CD14-positive monocyte (primary cell): ENCODE measurements around the gene TNFAIP8L3. TPM values are rescaled to one million over a fixed set of nuclear protein-coding genes. Genes with fewer than 3 reads are reported as not detected.

Experiments used
- DNase-seq, 3 donors: peaks; one replicate each; pipeline ENCODE4 v3.0.0-alpha.2; 2011 to 2022
- H2AFZ ChIP-seq: 2 replicates; pipeline ENCODE4 v1.6.0; 2012; ENCODE audit warnings: mild to moderate bottlenecking, low read depth, low read length, inconsistent platforms; ENCODE audit not compliant: insufficient read depth, poor library complexity, severe bottlenecking
- H3K27ac ChIP-seq, 2 donors: 1 replicate in 1 of 2; 2 replicates in 1 of 2; pipeline ENCODE4 v1.5.1; 2012 to 2013; ENCODE audit warnings: low read length in 2 of 2, control low read depth in 1 of 2, inconsistent platforms in 1 of 2, low read depth in 1 of 2, mild to moderate bottlenecking in 1 of 2
- H3K27me3 ChIP-seq, 2 donors: one replicate each; pipeline versions ENCODE4 v1.6.0 to v1.6.1; 2011 to 2013; ENCODE audit warnings: low read length in 2 of 2; ENCODE audit not compliant: control insufficient read depth in 2 of 2, insufficient read depth in 2 of 2
- H3K36me3 ChIP-seq, 2 donors: replicated peaks in 1 of 2; 1 replicate in 1 of 2; 2 replicates in 1 of 2; pipeline versions ENCODE4 v1.5.1 to v1.6.1; 2012 to 2013; ENCODE audit warnings: low read length in 2 of 2, control low read depth in 1 of 2, inconsistent platforms in 1 of 2, mild to moderate bottlenecking in 1 of 2; ENCODE audit not compliant: insufficient read depth in 2 of 2, control insufficient read depth in 1 of 2
- H3K4me1 ChIP-seq, 2 donors: 1 replicate in 1 of 2; 2 replicates in 1 of 2; pipeline versions ENCODE4 v1.5.1 to v1.6.1; 2012 to 2013; ENCODE audit warnings: low read length in 2 of 2, control low read depth in 1 of 2, inconsistent platforms in 1 of 2, mild to moderate bottlenecking in 1 of 2, moderate library complexity in 1 of 2; ENCODE audit not compliant: insufficient read depth in 2 of 2, control insufficient read depth in 1 of 2
- H3K4me2 ChIP-seq: replicated peaks from 2 replicates; pipeline ENCODE3; 2012; ENCODE audit warnings: low read length, moderate library complexity, mild to moderate bottlenecking; ENCODE audit not compliant: poor library complexity, severe bottlenecking; ENCODE audit errors: extremely low read depth
- H3K4me3 ChIP-seq, 3 experiments: fragments of 200-600 bp in 1 of 3; sonication (generic) in 1 of 3; replicated peaks in 1 of 3; 1 replicate in 2 of 3; 2 replicates in 1 of 3; pipeline ENCODE4 v1.5.1; 2011 to 2013; ENCODE audit warnings: low read length in 3 of 3, mild to moderate bottlenecking in 3 of 3, control low read depth in 2 of 3, low read depth in 2 of 3, inconsistent platforms in 1 of 3, moderate library complexity in 1 of 3
- H3K79me2 ChIP-seq: 2 replicates; pipeline ENCODE4 v1.6.0; 2012; ENCODE audit warnings: mild to moderate bottlenecking, control low read depth, inconsistent platforms, low read length, moderate library complexity; ENCODE audit not compliant: insufficient read depth
- H3K9ac ChIP-seq: 2 replicates; pipeline ENCODE4 v1.6.0; 2017; ENCODE audit warnings: low read length, mild to moderate bottlenecking; ENCODE audit not compliant: insufficient read depth, poor library complexity, severe bottlenecking
- H3K9me3 ChIP-seq, 2 donors: replicated peaks in 1 of 2; 1 replicate in 1 of 2; 2 replicates in 1 of 2; pipeline versions ENCODE4 v1.5.1 to v1.6.1; 2012 to 2013; ENCODE audit warnings: low read length in 2 of 2, control low read depth in 1 of 2; ENCODE audit not compliant: control insufficient read depth in 1 of 2, insufficient read depth in 1 of 2
- H4K20me1 ChIP-seq: 2 replicates; pipeline ENCODE4 v1.6.0; 2012; ENCODE audit warnings: mild to moderate bottlenecking, low read length, control low read depth, moderate library complexity; ENCODE audit not compliant: insufficient read depth
- H3K27ac Mint-ChIP-seq, 7 donors: one replicate each; pipeline ENCODE4 v1.8.0; 2020; ENCODE audit warnings: mild to moderate bottlenecking in 7 of 7, mixed read lengths in 7 of 7, moderate library complexity in 6 of 7, inconsistent platforms in 2 of 7
- H3K27me3 Mint-ChIP-seq, 3 donors: one replicate each; pipeline ENCODE4 v1.8.0; 2021 to 2022; ENCODE audit warnings: low read depth in 3 of 3, mild to moderate bottlenecking in 3 of 3, mixed read lengths in 3 of 3, moderate library complexity in 3 of 3, inconsistent platforms in 1 of 3
- H3K36me3 Mint-ChIP-seq, 2 donors: one replicate each; pipeline ENCODE4 v1.8.0; 2020; ENCODE audit warnings: mixed read lengths in 2 of 2, inconsistent platforms in 1 of 2, mild to moderate bottlenecking in 1 of 2
- H3K4me1 Mint-ChIP-seq: one replicate; pipeline ENCODE4 v1.8.0; 2020; ENCODE audit warnings: mild to moderate bottlenecking, mixed read lengths
- H3K4me3 Mint-ChIP-seq, 2 donors: one replicate each; pipeline ENCODE4 v1.8.0; 2020; ENCODE audit warnings: mild to moderate bottlenecking in 2 of 2, mixed read lengths in 2 of 2, moderate library complexity in 1 of 2
- H3K9me3 Mint-ChIP-seq, 7 donors: one replicate each; pipeline ENCODE4 v1.8.0; 2020 to 2022; ENCODE audit warnings: mixed read lengths in 7 of 7, mild to moderate bottlenecking in 6 of 7, moderate library complexity in 6 of 7, inconsistent platforms in 2 of 7
- WGBS: methylation state at CpG from one replicate; pipeline ENCODE4 v1.1.5; 2013; ENCODE audit warnings: missing lambda C conversion rate; ENCODE audit not compliant: insufficient coverage; 5-methylcytosine and 5-hydroxymethylcytosine counted together
- intact Hi-C, 2 donors: fragments of 100-400 bp; cut with micrococcal nuclease; formaldehyde crosslinking; loops; one replicate each; pipeline versions ENCODE4 v1.15.0 to v1.15.1; 2023
- polyA plus RNA-seq, 3 donors: library from polyadenylated mRNA; depleted of rRNA in 1 of 3; unstranded in 2 of 3; stranded (reverse) in 1 of 3; fragments of 300-500 nt in 2 of 3; fragments of >200 nt in 1 of 3; fragmentation: Illumina TruSeq in 2 of 3; gene quantifications; 1 replicate in 2 of 3; 2 replicates in 1 of 3; pipeline ENCODE4 v1.2.3, GENCODE V29; 2012 to 2021
- TF ChIP-seq, protein P1 (sequence below): fragments of 200-600 bp; IDR thresholded peaks from one replicate; pipeline ENCODE4 v1.8.0; 2022; ENCODE audit warnings: antibody characterized with exemption, mild to moderate bottlenecking

TNFAIP8L3 gene
- polyA plus RNA-seq, 3 donors = not detected

DNA sequence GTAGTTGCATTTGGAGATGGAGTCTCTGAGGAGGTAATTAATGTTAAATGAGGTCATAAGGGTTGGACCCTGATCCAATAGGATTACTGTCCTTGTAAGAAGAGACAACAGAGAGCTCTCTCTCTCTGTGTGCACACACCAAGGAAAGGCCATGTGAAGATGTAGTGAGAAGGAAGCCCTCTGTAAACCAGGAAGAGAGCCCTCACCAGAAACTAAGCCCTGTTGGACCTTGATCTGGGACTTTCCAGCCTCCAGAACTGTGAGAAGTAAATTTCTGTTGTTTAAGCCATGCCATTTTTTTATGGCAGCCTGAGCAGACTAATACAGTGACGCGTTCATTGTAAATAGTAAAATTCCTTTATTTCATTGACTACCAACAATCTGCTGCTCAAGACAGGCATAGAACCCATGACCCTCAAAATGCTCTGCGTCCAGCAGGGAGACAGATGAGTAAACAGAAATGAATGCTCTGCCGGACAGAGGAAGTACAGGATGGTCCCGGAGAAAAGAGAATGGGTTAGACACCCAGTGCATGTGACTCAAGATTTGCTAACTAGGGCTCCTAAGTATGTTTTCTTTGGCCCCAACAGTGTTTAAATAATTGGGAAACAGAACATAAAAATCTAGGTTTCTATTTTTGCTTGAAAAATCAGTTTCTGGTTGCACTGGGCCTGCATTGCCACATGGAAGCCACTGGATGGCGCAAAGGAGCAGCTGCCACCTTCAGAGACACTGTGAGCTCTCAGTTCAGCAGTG lies 37.9 kb upstream of the TNFAIP8L3 start:
- Histone ChIP-seq H3K79me2 (no peaks in the 10 kb centered on the region), H3K27ac (no peak overlapping the region), H3K4me2 (no peak overlapping the region), H3K9ac (no peak overlapping the region), H3K36me3 (no peaks in the 10 kb centered on the region), H4K20me1 (no peaks in the 10 kb centered on the region), H3K9me3 (no peaks in the 10 kb centered on the region), H2AFZ (no peak overlapping the region), H3K27me3 (no peaks in the 10 kb centered on the region), H3K4me1 (peaks cover 3 to 14% of the 10 kb centered on the region in 2 donors), H3K4me3 (no peak overlapping the region)
- peaks cover 0 to 2% (median 0%) of the 10 kb centered on the region in 7 donors for H3K9me3 Mint-ChIP-seq
- TF ChIP-seq, protein P1, sequence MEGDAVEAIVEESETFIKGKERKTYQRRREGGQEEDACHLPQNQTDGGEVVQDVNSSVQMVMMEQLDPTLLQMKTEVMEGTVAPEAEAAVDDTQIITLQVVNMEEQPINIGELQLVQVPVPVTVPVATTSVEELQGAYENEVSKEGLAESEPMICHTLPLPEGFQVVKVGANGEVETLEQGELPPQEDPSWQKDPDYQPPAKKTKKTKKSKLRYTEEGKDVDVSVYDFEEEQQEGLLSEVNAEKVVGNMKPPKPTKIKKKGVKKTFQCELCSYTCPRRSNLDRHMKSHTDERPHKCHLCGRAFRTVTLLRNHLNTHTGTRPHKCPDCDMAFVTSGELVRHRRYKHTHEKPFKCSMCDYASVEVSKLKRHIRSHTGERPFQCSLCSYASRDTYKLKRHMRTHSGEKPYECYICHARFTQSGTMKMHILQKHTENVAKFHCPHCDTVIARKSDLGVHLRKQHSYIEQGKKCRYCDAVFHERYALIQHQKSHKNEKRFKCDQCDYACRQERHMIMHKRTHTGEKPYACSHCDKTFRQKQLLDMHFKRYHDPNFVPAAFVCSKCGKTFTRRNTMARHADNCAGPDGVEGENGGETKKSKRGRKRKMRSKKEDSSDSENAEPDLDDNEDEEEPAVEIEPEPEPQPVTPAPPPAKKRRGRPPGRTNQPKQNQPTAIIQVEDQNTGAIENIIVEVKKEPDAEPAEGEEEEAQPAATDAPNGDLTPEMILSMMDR = peak; percentile 82
- H3K27ac Mint-ChIP-seq = no peak overlapping the region
- H3K4me1 Mint-ChIP-seq = peaks cover 16% of the 10 kb centered on the region
- 69% methylated on average over 4 of the region's 6 CpGs for WGBS
- intact Hi-C loops = no loop called here
- no peaks in the 10 kb centered on the region for H3K36me3 Mint-ChIP-seq
- no peak overlapping the region for H3K4me3 Mint-ChIP-seq
- peak in 1 of 3 donors; percentile 19 for DNase-seq
- peaks cover 7 to 14% (median 11%) of the 10 kb centered on the region in 3 donors for H3K27me3 Mint-ChIP-seq

- Mint-ChIP-seq H3K4me1 (peaks cover 25% of the 10 kb centered on the region), H3K9me3 (peaks cover 0 to 2% (median 0%) of the 10 kb centered on the region in 7 donors), H3K27me3 (peaks cover 7 to 14% (median 11%) of the 10 kb centered on the region in 3 donors), H3K4me3 (no peak overlapping the region), H3K27ac (no peak overlapping the region), H3K36me3 (no peaks in the 10 kb centered on the region)
- no peaks in the 10 kb centered on the region for H3K27me3 ChIP-seq
- TF ChIP-seq, protein P1 = no peak
- no peak overlapping the region for H2AFZ ChIP-seq
- no peak overlapping the region for H3K27ac ChIP-seq
- no peaks in the 10 kb centered on the region for H3K79me2 ChIP-seq
- no peak overlapping the region for H3K9ac ChIP-seq
- H3K4me2 ChIP-seq = no peak overlapping the region
- DNase-seq = no peak
- H3K4me1 ChIP-seq = peaks cover 11 to 22% of the 10 kb centered on the region in 2 donors
- H3K4me3 ChIP-seq = no peak overlapping the region
- intact Hi-C loops = no loop called here
- 71% methylated on average over 4 of the region's 4 CpGs for WGBS
- no peaks in the 10 kb centered on the region for H3K9me3 ChIP-seq
- H4K20me1 ChIP-seq = no peaks in the 10 kb centered on the region
- H3K36me3 ChIP-seq = no peaks in the 10 kb centered on the region
Measured at GRCh38 chr15:51131596-51132290, 37.0 kb upstream of the TNFAIP8L3 start.
